Astrocyte (in vitro differentiated cells and primary cell): ENCODE measurements around the gene FAM227B. TPM values are rescaled to one million over a fixed set of nuclear protein-coding genes. Genes with fewer than 3 reads are reported as not detected.

Source experiments
- DNase-seq: peaks from one replicate; pipeline ENCODE4 v3.0.0-alpha.2; 2010; ENCODE audit warnings: low read depth
- FAIRE-seq: peaks from 2 replicates; lab custom pipeline; 2011; peaks lifted over from hg19 to GRCh38; lab: Jason Lieb, UNC
- H2AFZ ChIP-seq: 2 replicates; pipeline ENCODE4 v1.6.0; 2012; ENCODE audit warnings: low read depth, low read length, inconsistent platforms
- H3K27ac ChIP-seq: 2 replicates; pipeline ENCODE4 v1.5.1; 2011; ENCODE audit warnings: low read depth, low read length, inconsistent platforms
- H3K27me3 ChIP-seq: 2 replicates; pipeline ENCODE4 v1.6.0; 2011; ENCODE audit warnings: low read length, inconsistent platforms; ENCODE audit not compliant: insufficient read depth
- H3K36me3 ChIP-seq: 2 replicates; pipeline ENCODE4 v1.5.1; 2011; ENCODE audit warnings: low read length, inconsistent platforms; ENCODE audit not compliant: insufficient read depth
- H3K4me1 ChIP-seq: 2 replicates; pipeline ENCODE4 v1.5.1; 2011; ENCODE audit warnings: low read length, inconsistent platforms; ENCODE audit not compliant: insufficient read depth
- H3K4me2 ChIP-seq: 2 replicates; pipeline ENCODE4 v1.6.0; 2012; ENCODE audit warnings: low read length, inconsistent platforms
- H3K4me3 ChIP-seq: 2 replicates; pipeline ENCODE4 v1.5.1; 2011; ENCODE audit warnings: low read depth, mild to moderate bottlenecking, low read length, inconsistent platforms; ENCODE audit not compliant: insufficient read depth
- H3K79me2 ChIP-seq: 2 replicates; pipeline ENCODE4 v1.6.0; 2012; ENCODE audit warnings: mild to moderate bottlenecking, low read length, inconsistent platforms; ENCODE audit not compliant: insufficient read depth
- H3K9ac ChIP-seq: 2 replicates; pipeline ENCODE4 v1.6.0; 2012; ENCODE audit warnings: mild to moderate bottlenecking, low read length, inconsistent platforms
- H3K9me3 ChIP-seq: 2 replicates; pipeline ENCODE4 v1.5.1; 2012; ENCODE audit warnings: low read depth, mild to moderate bottlenecking, low read length, inconsistent platforms; ENCODE audit not compliant: insufficient read depth
- H4K20me1 ChIP-seq: 2 replicates; pipeline ENCODE4 v1.6.0; 2012; ENCODE audit warnings: low read length, inconsistent platforms; ENCODE audit not compliant: insufficient read depth
- H3K27ac Mint-ChIP-seq: one replicate; pipeline ENCODE4 v1.8.0; 2021; ENCODE audit warnings: mild to moderate bottlenecking, mixed read lengths; ENCODE audit not compliant: unreplicated experiment
- H3K27me3 Mint-ChIP-seq: one replicate; pipeline ENCODE4 v1.8.0; 2021; ENCODE audit warnings: low read depth, mixed read lengths; ENCODE audit not compliant: unreplicated experiment
- H3K36me3 Mint-ChIP-seq: one replicate; pipeline ENCODE4 v1.8.0; 2021; ENCODE audit warnings: low read depth, mixed read lengths; ENCODE audit not compliant: unreplicated experiment
- H3K4me1 Mint-ChIP-seq: one replicate; pipeline ENCODE4 v1.8.0; 2021; ENCODE audit warnings: low read depth, mixed read lengths; ENCODE audit not compliant: unreplicated experiment
- H3K4me3 Mint-ChIP-seq: one replicate; pipeline ENCODE4 v1.8.0; 2021; ENCODE audit warnings: mild to moderate bottlenecking, moderate library complexity, mixed read lengths; ENCODE audit not compliant: unreplicated experiment
- H3K9me3 Mint-ChIP-seq: one replicate; pipeline ENCODE4 v1.8.0; 2021; ENCODE audit warnings: mild to moderate bottlenecking, mixed read lengths; ENCODE audit not compliant: unreplicated experiment
- EZH2 ChIP-seq: IDR thresholded peaks from 2 replicates; pipeline ENCODE4 v1.6.1; 2012; ENCODE audit warnings: mild to moderate bottlenecking, low read length, inconsistent platforms; ENCODE audit not compliant: insufficient read depth
- total RNA-seq: library from RNA; stranded (reverse); gene quantifications from 2 replicates; pipeline ENCODE4 v1.2.1, GENCODE V29; 2021
- TF ChIP-seq, protein P1 (sequence below): IDR thresholded peaks from 2 replicates; pipeline ENCODE4 v1.5.1; 2011; ENCODE audit warnings: low read depth, mild to moderate bottlenecking, inconsistent platforms, low read length, moderate library complexity; ENCODE audit not compliant: insufficient read depth

Gene FAM227B
- total RNA-seq, 1 donor from 2014 or later: 5.7 TPM

DNA sequence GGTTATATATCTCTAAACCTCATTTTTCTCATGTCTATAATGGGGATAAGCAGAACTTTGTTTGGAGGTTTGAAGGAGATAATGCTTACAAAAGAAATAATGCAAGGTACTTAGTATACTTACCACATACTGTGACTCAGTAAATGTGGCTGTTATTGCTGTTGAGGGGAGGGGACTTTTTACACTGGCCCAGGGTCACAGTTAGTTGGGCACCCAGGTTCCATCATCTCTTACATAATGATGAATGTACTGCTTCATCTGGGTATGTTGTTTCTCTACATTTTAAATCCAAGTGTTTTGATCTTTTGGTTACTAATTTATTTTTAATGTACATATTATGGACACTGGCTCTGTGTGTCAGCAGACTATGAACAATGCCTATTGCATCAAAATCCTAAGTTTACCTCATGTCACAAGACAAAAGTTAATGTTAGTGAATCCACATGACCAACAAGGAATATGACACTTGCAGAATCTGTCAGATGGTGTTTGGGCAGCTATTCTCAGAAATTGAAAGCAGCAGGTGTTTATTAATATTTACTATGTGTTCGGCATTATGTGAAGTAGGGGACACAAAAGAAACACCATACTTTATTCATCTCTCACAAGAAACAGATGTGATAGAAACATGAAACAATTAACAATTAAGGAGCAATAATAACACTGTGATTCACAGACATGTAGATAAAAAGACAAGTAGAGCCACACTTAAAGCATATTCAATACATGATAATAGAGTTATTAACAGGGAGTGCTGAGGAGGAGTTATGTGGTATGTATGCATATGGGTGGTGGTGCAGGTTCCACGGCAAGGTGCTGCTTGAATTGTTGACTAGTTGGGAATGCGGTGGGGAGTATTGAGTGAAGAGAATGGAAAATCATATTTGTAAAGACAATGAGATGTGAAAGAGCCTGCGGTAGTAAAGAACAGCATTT is 340.8 kb downstream of the FAM227B start:
- H3K27me3 ChIP-seq: no peaks in the 10 kb centered on the region
- H3K27me3 Mint-ChIP-seq: no peaks in the 10 kb centered on the region
- H3K9me3 Mint-ChIP-seq: no peaks in the 10 kb centered on the region
- H3K4me1 Mint-ChIP-seq: peaks cover 10% of the 10 kb centered on the region
- H4K20me1 ChIP-seq: peaks cover 8% of the 10 kb centered on the region
- no peak overlapping the region for H3K4me3 Mint-ChIP-seq
- H3K79me2 ChIP-seq: no peaks in the 10 kb centered on the region
- no peak for TF ChIP-seq EZH2
- TF ChIP-seq, protein P1, sequence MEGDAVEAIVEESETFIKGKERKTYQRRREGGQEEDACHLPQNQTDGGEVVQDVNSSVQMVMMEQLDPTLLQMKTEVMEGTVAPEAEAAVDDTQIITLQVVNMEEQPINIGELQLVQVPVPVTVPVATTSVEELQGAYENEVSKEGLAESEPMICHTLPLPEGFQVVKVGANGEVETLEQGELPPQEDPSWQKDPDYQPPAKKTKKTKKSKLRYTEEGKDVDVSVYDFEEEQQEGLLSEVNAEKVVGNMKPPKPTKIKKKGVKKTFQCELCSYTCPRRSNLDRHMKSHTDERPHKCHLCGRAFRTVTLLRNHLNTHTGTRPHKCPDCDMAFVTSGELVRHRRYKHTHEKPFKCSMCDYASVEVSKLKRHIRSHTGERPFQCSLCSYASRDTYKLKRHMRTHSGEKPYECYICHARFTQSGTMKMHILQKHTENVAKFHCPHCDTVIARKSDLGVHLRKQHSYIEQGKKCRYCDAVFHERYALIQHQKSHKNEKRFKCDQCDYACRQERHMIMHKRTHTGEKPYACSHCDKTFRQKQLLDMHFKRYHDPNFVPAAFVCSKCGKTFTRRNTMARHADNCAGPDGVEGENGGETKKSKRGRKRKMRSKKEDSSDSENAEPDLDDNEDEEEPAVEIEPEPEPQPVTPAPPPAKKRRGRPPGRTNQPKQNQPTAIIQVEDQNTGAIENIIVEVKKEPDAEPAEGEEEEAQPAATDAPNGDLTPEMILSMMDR: no peak
- H3K4me3 ChIP-seq: no peak overlapping the region
- peaks cover 6% of the 10 kb centered on the region for H3K36me3 Mint-ChIP-seq
- no peak overlapping the region for H3K27ac ChIP-seq
- no peak overlapping the region for H2AFZ ChIP-seq
- no peak overlapping the region for H3K9ac ChIP-seq
- H3K36me3 ChIP-seq: peaks cover 3% of the 10 kb centered on the region
- H3K27ac Mint-ChIP-seq: no peak overlapping the region
- no peak for FAIRE-seq
- DNase-seq: no peak
- no peak overlapping the region for H3K4me2 ChIP-seq
- no peaks in the 10 kb centered on the region for H3K9me3 ChIP-seq
- H3K4me1 ChIP-seq: peaks cover 18% of the 10 kb centered on the region

DNA sequence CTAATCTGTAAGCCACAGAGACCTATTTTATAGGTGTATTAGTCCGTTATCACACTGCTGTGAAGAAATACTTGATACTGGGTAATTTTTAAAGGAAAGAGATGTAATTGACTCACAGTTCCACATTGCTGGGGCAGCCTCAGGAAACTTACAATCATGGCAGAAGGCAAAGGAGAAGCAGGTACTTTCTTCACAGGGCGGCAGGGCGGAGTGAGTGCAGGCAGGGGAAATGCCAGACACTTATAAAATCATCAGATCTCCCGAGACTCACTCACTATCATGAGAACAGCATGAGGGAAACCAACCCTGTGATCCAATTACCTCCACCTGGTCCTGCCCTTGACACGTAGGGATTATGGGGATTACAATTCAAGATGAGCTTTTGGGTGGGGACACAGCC is 341.9 kb downstream of the FAM227B start:
- peaks cover 2% of the 10 kb centered on the region for H3K36me3 Mint-ChIP-seq
- H3K9me3 Mint-ChIP-seq: no peaks in the 10 kb centered on the region
- H4K20me1 ChIP-seq: peaks cover 10% of the 10 kb centered on the region

More for the DNA sequence above, 341.9 kb downstream of the FAM227B start:
- peaks cover 10% of the 10 kb centered on the region for H3K4me1 Mint-ChIP-seq
- Histone ChIP-seq H3K9me3 (no peaks in the 10 kb centered on the region), H3K9ac (no peak overlapping the region), H3K27ac (no peak overlapping the region), H3K27me3 (no peaks in the 10 kb centered on the region), H2AFZ (no peak overlapping the region), H3K36me3 (peaks cover 2% of the 10 kb centered on the region), H3K79me2 (no peaks in the 10 kb centered on the region), H3K4me1 (peaks cover 18% of the 10 kb centered on the region), H3K4me3 (no peak overlapping the region), H3K4me2 (no peak overlapping the region)
- TF ChIP-seq EZH2: no peak
- TF ChIP-seq, protein P1: no peak
- H3K4me3 Mint-ChIP-seq: no peak overlapping the region
- FAIRE-seq: no peak
- no peaks in the 10 kb centered on the region for H3K27me3 Mint-ChIP-seq
- no peak overlapping the region for H3K27ac Mint-ChIP-seq
- DNase-seq: no peak

Other genes with a start within 250 kb of the FAM227B start
- gene FGF7, start 197.6 kb downstream of the FAM227B start, total RNA-seq: 0.26 and 0.43 TPM in 2 replicates
- 21.1 and 21.9 TPM in 2 replicates for gene DTWD1, start 230 bp upstream of the FAM227B start, total RNA-seq